AG04450 (cell line): ENCODE results near the gene AQP6. TPM values are rescaled to one million over a fixed set of nuclear protein-coding genes. Genes with fewer than 3 reads are reported as not detected.

ENCODE experiments used
- CTCF ChIA-PET: fragments of 300-600, 350-600 bp; formaldehyde crosslinking; extraction: SDS; loops from one replicate; lab custom pipeline; 2022; ENCODE audit warnings: antibody characterized with exemption, inconsistent platforms; lab: Charles Lee
- POLR2A ChIA-PET: fragments of 350-600 bp; formaldehyde crosslinking; extraction: SDS; loops from one replicate; lab custom pipeline; 2021; ENCODE audit warnings: antibody characterized with exemption, inconsistent platforms; lab: Yijun Ruan, JAX
- DNase-seq: peaks from one replicate; pipeline ENCODE4 v3.0.0-alpha.2; 2011; ENCODE audit warnings: low read depth, low spot score
- H3K27ac ChIP-seq: one replicate; pipeline ENCODE4 v1.5.1; 2012; ENCODE audit warnings: low read depth, low read length, control low read depth
- H3K27me3 ChIP-seq: one replicate; pipeline ENCODE4 v1.6.0; 2012; ENCODE audit warnings: low read length; ENCODE audit not compliant: control insufficient read depth, insufficient read depth
- H3K4me3 ChIP-seq: 2 replicates; pipeline ENCODE4 v1.5.1; 2011; ENCODE audit warnings: mild to moderate bottlenecking, low read depth, low read length, control low read depth
- H3K9me3 ChIP-seq: 2 replicates; pipeline ENCODE4 v1.5.1; 2012; ENCODE audit warnings: low read length; ENCODE audit not compliant: control insufficient read depth, insufficient read depth
- polyA plus RNA-seq: library from polyadenylated mRNA; depleted of rRNA; stranded (reverse); fragments of >200 nt; gene quantifications from 2 replicates; pipeline ENCODE4 v1.2.3, GENCODE V29; 2011
- TF ChIP-seq, protein P1 (sequence below): IDR thresholded peaks from 2 replicates; pipeline ENCODE4 v1.5.1; 2011; ENCODE audit warnings: low read depth, low read length, control low read depth, inconsistent platforms

The AQP6 gene
- polyA plus RNA-seq, 1 experiment: not detected

GRCh38 chr12:49952391-49953055 is 20.2 kb upstream of the AQP6 start:
- H3K27ac ChIP-seq: no peak overlapping the region
- DNase-seq: no peak
- ChIA-PET POLR2A (no interaction called here), CTCF (interaction anchor here (1.1 kb wide), 1 partner anchor 17 kb away, joined by 3 read pairs; no protein-coding TSS in a partner anchor)
- TF ChIP-seq, protein P1, sequence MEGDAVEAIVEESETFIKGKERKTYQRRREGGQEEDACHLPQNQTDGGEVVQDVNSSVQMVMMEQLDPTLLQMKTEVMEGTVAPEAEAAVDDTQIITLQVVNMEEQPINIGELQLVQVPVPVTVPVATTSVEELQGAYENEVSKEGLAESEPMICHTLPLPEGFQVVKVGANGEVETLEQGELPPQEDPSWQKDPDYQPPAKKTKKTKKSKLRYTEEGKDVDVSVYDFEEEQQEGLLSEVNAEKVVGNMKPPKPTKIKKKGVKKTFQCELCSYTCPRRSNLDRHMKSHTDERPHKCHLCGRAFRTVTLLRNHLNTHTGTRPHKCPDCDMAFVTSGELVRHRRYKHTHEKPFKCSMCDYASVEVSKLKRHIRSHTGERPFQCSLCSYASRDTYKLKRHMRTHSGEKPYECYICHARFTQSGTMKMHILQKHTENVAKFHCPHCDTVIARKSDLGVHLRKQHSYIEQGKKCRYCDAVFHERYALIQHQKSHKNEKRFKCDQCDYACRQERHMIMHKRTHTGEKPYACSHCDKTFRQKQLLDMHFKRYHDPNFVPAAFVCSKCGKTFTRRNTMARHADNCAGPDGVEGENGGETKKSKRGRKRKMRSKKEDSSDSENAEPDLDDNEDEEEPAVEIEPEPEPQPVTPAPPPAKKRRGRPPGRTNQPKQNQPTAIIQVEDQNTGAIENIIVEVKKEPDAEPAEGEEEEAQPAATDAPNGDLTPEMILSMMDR: no peak
- H3K4me3 ChIP-seq: no peak overlapping the region
- H3K9me3 ChIP-seq: peaks cover 3% of the 10 kb centered on the region; the same call in 1 of the 2 replicates
- peaks cover 66% of the 10 kb centered on the region for H3K27me3 ChIP-seq

GRCh38 chr12:49953151-49953550 is 19.6 kb upstream of the AQP6 start:
- ChIA-PET CTCF (interaction anchor here (1.1 kb wide), 1 partner anchor 16 kb away, joined by 3 read pairs; no protein-coding TSS in a partner anchor), POLR2A (no interaction called here)
- DNase-seq: no peak
- H3K27me3 ChIP-seq: peaks cover 72% of the 10 kb centered on the region
- TF ChIP-seq, protein P1: no peak
- H3K4me3 ChIP-seq: no peak overlapping the region
- H3K27ac ChIP-seq: no peak overlapping the region
- H3K9me3 ChIP-seq: peaks cover 3% of the 10 kb centered on the region; the same call in 1 of the 2 replicates

DNA sequence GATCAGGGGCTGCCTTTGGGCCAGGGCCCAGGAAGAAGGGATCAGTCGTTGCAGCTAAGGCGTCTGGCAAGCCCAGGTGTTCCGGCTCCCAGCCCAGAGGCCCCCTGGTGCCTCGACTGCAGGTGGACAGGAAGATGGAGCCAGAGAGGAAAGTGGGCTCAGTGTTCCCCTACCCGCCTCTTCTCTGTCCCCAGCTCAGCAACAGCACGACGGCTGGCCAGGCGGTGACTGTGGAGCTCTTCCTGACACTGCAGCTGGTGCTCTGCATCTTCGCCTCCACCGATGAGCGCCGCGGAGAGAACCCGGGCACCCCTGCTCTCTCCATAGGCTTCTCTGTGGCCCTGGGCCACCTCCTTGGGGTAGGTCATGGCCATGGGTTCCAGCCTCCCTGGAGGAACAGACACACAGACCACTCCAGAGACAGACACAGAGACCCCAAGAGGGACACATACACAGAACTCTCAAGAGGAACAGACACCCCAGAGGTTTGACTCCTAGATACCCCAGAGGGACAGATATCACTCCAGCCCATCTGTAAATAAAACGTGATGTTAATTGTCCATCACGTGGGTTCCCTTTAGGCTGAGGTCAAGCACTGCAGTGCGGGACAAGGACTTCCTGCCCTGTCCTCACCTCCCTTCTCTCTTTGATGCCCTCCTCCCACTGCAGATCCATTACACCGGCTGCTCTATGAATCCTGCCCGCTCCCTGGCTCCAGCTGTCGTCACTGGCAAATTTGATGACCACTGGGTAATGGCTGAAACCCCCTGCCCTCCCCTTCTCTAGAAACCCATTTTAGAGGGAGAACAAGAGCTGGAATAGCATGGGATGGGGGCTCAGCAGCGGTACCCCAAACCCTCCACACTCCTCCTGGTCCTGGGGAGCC is 18.5 kb upstream of the AQP6 start:
- ChIA-PET CTCF (interaction anchor here (0.6 to 1.1 kb wide), 3 partner anchors 8 to 13 kb away, joined by 3 to 7 read pairs (median 3); no protein-coding TSS in a partner anchor), POLR2A (no interaction called here)
- peaks cover 3% of the 10 kb centered on the region; the same call in 1 of the 2 replicates for H3K9me3 ChIP-seq
- TF ChIP-seq, protein P1: no peak
- no peak overlapping the region for H3K27ac ChIP-seq
- no peak overlapping the region for H3K4me3 ChIP-seq
- DNase-seq: no peak
- H3K27me3 ChIP-seq: peaks cover 80% of the 10 kb centered on the region

DNA sequence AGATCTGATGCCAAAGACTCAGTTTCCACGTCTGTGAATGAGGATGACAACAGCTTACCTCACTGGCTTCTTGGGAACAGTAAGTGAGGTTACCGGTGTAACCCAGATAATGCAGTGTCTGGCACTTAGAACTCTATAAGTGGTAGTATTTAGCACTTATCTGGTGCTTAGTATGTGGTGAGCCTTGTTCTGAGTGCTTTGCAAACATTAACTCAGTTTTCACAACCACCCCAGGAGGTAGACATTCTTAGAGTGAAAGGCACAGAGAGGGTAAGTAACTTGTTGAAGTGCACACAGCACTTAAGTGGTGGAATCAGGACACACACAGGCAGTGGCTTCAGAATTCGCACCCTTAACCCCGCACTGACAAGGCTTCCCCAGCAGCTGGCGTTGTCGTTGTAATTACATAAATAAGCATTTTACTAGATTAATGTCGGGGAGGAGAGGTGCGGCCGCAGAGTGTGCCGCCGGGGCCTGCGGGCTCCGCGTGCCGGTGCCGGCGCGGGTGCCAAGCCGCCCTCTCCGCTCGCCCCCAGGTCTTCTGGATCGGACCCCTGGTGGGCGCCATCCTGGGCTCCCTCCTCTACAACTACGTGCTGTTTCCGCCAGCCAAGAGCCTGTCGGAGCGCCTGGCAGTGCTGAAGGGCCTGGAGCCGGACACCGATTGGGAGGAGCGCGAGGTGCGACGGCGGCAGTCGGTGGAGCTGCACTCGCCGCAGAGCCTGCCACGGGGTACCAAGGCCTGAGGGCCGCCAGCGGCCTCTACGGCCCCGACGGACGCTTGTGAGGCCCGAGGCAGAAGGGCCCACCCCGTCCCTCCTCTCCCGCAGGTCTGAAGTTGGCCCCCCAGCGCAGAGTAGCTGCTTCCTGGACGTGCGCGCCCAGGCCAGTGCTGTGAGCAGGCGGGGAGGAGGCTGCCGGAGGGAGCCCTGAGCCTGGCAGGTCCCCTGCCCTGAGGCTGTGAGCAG is 17.6 kb upstream of the AQP6 start:
- no peak for DNase-seq
- TF ChIP-seq, protein P1: no peak
- CTCF ChIA-PET: interaction anchor here (0.6 to 1.2 kb wide), 4 partner anchors 8 to 12 kb away, joined by 3 to 7 read pairs (median 5); no protein-coding TSS in a partner anchor
- Histone ChIP-seq H3K27ac (no peak overlapping the region), H3K4me3 (no peak overlapping the region), H3K27me3 (peaks cover 82% of the 10 kb centered on the region), H3K9me3 (peaks cover 3% of the 10 kb centered on the region; the same call in 1 of the 2 replicates)
- POLR2A ChIA-PET: no interaction called here
